A549 (cell line): ENCODE data around the gene HOXC11. TPM values are rescaled to one million over a fixed set of nuclear protein-coding genes. Genes with fewer than 3 reads are reported as not detected.

Experiments used
- ATAC-seq, 2 experiments: fragments of 200-7000 bp in 1 of 2; fragments of >200 bp in 1 of 2; cut with Nextera tagmentation in 1 of 2; cut with Tn5 transposase in 1 of 2; 3 replicates each; pipeline versions ENCODE4 v1.8.0 to v1.9.1; 2018 to 2020; ENCODE audit warnings: mild to moderate bottlenecking in 1 of 2, moderate library complexity in 1 of 2
- CTCF ChIA-PET: fragments of 300-600 bp; sonication (Branson Sonifier 250); formaldehyde crosslinking; extraction: SDS; loops from one replicate; lab custom pipeline; 2021; ENCODE audit warnings: antibody characterized with exemption, inconsistent platforms; lab: Yijun Ruan, JAX
- POLR2A ChIA-PET: fragments of 350-600 bp; formaldehyde crosslinking; extraction: SDS; loops from one replicate; lab custom pipeline; 2021; ENCODE audit warnings: antibody characterized with exemption, inconsistent platforms; lab: Yijun Ruan, JAX
- DNase-seq, 2 experiments: peaks; one replicate each; pipeline versions ENCODE4 v3.0.0 to v3.0.0-alpha.2; 2011 to 2016; ENCODE audit warnings: low read depth in 1 of 2, low spot score in 1 of 2
- FAIRE-seq: peaks from 2 replicates; lab custom pipeline; 2011; peaks lifted over from hg19 to GRCh38; lab: Jason Lieb, UNC
- H3K27ac ChIP-seq, 2 experiments: fragments of >200 bp; sonication (Bioruptor Twin); formaldehyde crosslinking; 3 replicates each; pipeline ENCODE4 v1.5.1; 2016 to 2017
- H3K4me1 ChIP-seq: fragments of >200 bp; sonication (Bioruptor Twin); formaldehyde crosslinking; 3 replicates; pipeline ENCODE4 v1.6.1; 2016
- H3K4me2 ChIP-seq: fragments of >200 bp; sonication (Bioruptor Twin); formaldehyde crosslinking; 3 replicates; pipeline ENCODE4 v1.6.1; 2016
- H3K4me3 ChIP-seq: fragments of >200 bp; sonication (Bioruptor Twin); formaldehyde crosslinking; 3 replicates; pipeline ENCODE4 v1.5.1; 2016
- H3K9me3 ChIP-seq: fragments of >200 bp; sonication (Bioruptor Twin); formaldehyde crosslinking; 3 replicates; pipeline ENCODE4 v1.6.1; 2016
- BHLHE40 ChIP-seq: IDR thresholded peaks from 2 replicates; pipeline ENCODE4 v1.6.1; 2012; ENCODE audit warnings: low read depth, low read length, inconsistent platforms
- CBX2 ChIP-seq: fragments of 200-600 bp; sonication (generic); IDR thresholded peaks from 2 replicates; pipeline ENCODE4 v1.6.1; 2016; ENCODE audit warnings: low read depth, mild to moderate bottlenecking, borderline replicate concordance
- CEBPB ChIP-seq, 2 experiments: fragments of >200 bp in 1 of 2; sonication (Bioruptor Twin) in 1 of 2; formaldehyde crosslinking in 1 of 2; IDR thresholded peaks; 2 replicates each; pipeline ENCODE4 v1.6.1; 2012 to 2016
- CHD2 ChIP-seq: fragments of 150-350 bp; IDR thresholded peaks from 2 replicates; pipeline ENCODE4 v1.6.1; 2014; ENCODE audit warnings: low read length; ENCODE audit not compliant: partially characterized antibody
- E2F6 ChIP-seq: IDR thresholded peaks from 2 replicates; pipeline ENCODE4 v1.6.1; 2012; ENCODE audit warnings: low read depth, borderline replicate concordance
- ESRRA ChIP-seq: fragments of 150-350 bp; IDR thresholded peaks from 2 replicates; pipeline ENCODE4 v1.6.1; 2014; ENCODE audit warnings: mild to moderate bottlenecking, low read length, borderline replicate concordance
- FOSL2 ChIP-seq, 2 experiments: fragments of 450-650 bp in 1 of 2; fragments of >200 bp in 1 of 2; sonication (Bioruptor Twin) in 1 of 2; formaldehyde crosslinking; IDR thresholded peaks; 2 replicates each; pipeline versions ENCODE4 v1.5.0 to v1.6.1; 2016 to 2020; ENCODE audit warnings: mild to moderate bottlenecking in 1 of 2, moderate library complexity in 1 of 2
- HDAC2 ChIP-seq: fragments of 200-600 bp; sonication (generic); IDR thresholded peaks from 2 replicates; pipeline ENCODE4 v1.6.1; 2016
- HOXA7 ChIP-seq: fragments of 250-450 bp; sonication (Bioruptor Pico); IDR thresholded peaks from 2 replicates; pipeline ENCODE4 v1.5.0; 2020; ENCODE audit warnings: mild to moderate bottlenecking, moderate library complexity
- KDM5A ChIP-seq: fragments of 200-600 bp; sonication (generic); IDR thresholded peaks from 2 replicates; pipeline ENCODE4 v1.6.1; 2016; ENCODE audit warnings: antibody characterized with exemption, mild to moderate bottlenecking
- MAX ChIP-seq: IDR thresholded peaks from 2 replicates; pipeline ENCODE4 v1.6.1; 2012
- NFE2L2 ChIP-seq: fragments of 150-350 bp; conservative IDR thresholded peaks from 2 replicates; pipeline ENCODE4 v1.6.1; 2014; ENCODE audit warnings: low read length
- PHF8 ChIP-seq: fragments of 200-600 bp; sonication (generic); IDR thresholded peaks from 2 replicates; pipeline ENCODE4 v1.6.1; 2016; ENCODE audit warnings: low read depth, mild to moderate bottlenecking, antibody characterized with exemption, moderate library complexity, borderline replicate concordance
- POLR2AphosphoS2 ChIP-seq: conservative IDR thresholded peaks from 2 replicates; pipeline ENCODE4 v1.6.1; 2012; ENCODE audit warnings: low read length, improper control_type of control experiment, inconsistent platforms
- SMC3 ChIP-seq: fragments of >200 bp; sonication (Bioruptor Twin); formaldehyde crosslinking; IDR thresholded peaks from 3 replicates; pipeline ENCODE4 v1.6.1; 2018; ENCODE audit warnings: inconsistent platforms
- TFCP2L1 ChIP-seq: fragments of 250-450 bp; sonication (Bioruptor Pico); IDR thresholded peaks from 2 replicates; pipeline ENCODE4 v1.5.0; 2021; ENCODE audit warnings: mild to moderate bottlenecking
- ZFP36 ChIP-seq: fragments of 450-650 bp; IDR thresholded peaks from 2 replicates; pipeline ENCODE4 v1.6.1; 2014; ENCODE audit warnings: borderline replicate concordance; ENCODE audit not compliant: partially characterized antibody
- WGBS: methylation state at CpG from one replicate; pipeline ENCODE4 v1.1.6; 2017; ENCODE audit errors: missing lambda C conversion rate; 5-methylcytosine and 5-hydroxymethylcytosine counted together
- polyA plus RNA-seq, 4 experiments: library from polyadenylated mRNA; depleted of rRNA in 3 of 4; stranded (reverse); fragments of >200 nt; fragmentation: RNase III in 1 of 4; extraction: RNeasy Plus Mini Kit Qiagen cat#74134 plus additional on column Dnase treatment in 1 of 4; gene quantifications; 2 replicates in 3 of 4; 3 replicates in 1 of 4; pipeline ENCODE4 v1.2.3, GENCODE V29; 2011 to 2017
- TF ChIP-seq, protein P1 (sequence below): fragments of 200-600 bp; sonication (generic); IDR thresholded peaks from 2 replicates; pipeline ENCODE4 v1.6.1; 2016; ENCODE audit warnings: antibody characterized with exemption, mild to moderate bottlenecking, moderate library complexity
- TF ChIP-seq, protein P2 (sequence below): fragments of 250-450 bp; sonication (Bioruptor Pico); IDR thresholded peaks from 2 replicates; pipeline ENCODE4 v1.5.0; 2020; ENCODE audit warnings: low read depth, mild to moderate bottlenecking, moderate library complexity
- TF ChIP-seq, protein P3 (sequence below): fragments of >200 bp; sonication (Bioruptor Twin); formaldehyde crosslinking; IDR thresholded peaks from 3 replicates; pipeline ENCODE4 v1.6.1; 2016
- TF ChIP-seq, protein P4 (sequence below): IDR thresholded peaks from 2 replicates; pipeline ENCODE4 v1.6.1; 2012

HOXC11 gene
- polyA plus RNA-seq, 2 of the 4 experiments (the other 2 are of a cell fraction): 0.45 to 0.58 TPM

DNA sequence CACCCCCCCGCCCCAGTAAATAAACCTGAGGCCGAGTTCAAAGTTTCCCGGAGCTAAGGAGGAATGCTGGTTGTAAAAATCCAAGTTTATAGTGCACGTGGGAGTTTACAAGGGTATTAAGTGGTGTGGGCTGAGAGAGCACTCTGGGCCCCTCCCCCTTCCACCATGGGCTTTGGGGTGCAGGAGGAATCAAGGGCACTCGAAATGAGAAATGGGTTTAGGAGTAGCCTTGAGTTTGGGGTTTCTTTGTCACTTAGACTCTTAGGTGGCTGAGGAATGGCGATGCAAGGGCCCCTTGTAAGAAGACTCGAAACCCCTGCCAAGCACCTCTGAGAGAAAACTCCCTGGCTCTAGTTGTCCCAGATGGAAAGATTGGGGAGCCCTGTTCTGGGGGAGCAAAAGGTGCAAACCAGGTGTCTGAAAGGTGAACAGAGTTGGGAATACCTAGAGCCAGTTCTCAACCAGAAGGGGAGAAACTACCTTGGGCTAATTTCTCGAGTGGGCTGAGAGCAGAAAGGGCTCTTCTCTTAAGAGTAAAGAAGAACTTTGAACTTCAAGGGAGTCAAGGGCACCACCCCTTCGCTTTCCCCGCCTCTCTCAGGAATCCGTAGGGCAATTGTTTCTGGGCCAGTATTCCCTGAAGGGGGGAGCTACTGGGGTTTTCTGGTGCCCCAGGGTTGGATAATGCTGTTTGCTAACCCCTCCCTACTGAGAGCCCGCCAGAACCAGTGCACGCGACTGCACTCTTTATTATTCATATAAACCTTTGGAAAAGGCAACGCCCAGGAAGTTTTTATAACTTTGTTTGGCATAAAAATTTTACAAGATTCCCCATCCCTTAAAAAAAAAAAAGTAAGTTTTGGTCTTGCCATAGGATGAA is 5.8 kb downstream of the HOXC11 start:
- peak overlapping the region; percentile 17 to 33; a peak in 3 of 6 replicates for H3K27ac ChIP-seq
- DNase-seq: peak in 1 of 2 experiments; percentile 62
- H3K9me3 ChIP-seq: no peaks in the 10 kb centered on the region
- H3K4me2 ChIP-seq: peak overlapping the region; percentile 53
- ATAC-seq: peak in 1 of 2 experiments; percentile 43; a peak in 3 of 6 replicates
- no peak for FAIRE-seq
- TF ChIP-seq E2F6 (no peak), BHLHE40 (peak; percentile 27; the same call in 1 of the 2 replicates), TFCP2L1 (no peak), HDAC2 (no peak), SMC3 (no peak), PHF8 (no peak), POLR2AphosphoS2 (no peak)
- TF ChIP-seq, protein P1, sequence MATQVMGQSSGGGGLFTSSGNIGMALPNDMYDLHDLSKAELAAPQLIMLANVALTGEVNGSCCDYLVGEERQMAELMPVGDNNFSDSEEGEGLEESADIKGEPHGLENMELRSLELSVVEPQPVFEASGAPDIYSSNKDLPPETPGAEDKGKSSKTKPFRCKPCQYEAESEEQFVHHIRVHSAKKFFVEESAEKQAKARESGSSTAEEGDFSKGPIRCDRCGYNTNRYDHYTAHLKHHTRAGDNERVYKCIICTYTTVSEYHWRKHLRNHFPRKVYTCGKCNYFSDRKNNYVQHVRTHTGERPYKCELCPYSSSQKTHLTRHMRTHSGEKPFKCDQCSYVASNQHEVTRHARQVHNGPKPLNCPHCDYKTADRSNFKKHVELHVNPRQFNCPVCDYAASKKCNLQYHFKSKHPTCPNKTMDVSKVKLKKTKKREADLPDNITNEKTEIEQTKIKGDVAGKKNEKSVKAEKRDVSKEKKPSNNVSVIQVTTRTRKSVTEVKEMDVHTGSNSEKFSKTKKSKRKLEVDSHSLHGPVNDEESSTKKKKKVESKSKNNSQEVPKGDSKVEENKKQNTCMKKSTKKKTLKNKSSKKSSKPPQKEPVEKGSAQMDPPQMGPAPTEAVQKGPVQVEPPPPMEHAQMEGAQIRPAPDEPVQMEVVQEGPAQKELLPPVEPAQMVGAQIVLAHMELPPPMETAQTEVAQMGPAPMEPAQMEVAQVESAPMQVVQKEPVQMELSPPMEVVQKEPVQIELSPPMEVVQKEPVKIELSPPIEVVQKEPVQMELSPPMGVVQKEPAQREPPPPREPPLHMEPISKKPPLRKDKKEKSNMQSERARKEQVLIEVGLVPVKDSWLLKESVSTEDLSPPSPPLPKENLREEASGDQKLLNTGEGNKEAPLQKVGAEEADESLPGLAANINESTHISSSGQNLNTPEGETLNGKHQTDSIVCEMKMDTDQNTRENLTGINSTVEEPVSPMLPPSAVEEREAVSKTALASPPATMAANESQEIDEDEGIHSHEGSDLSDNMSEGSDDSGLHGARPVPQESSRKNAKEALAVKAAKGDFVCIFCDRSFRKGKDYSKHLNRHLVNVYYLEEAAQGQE: no peak
- H3K4me1 ChIP-seq: peaks cover 27% of the 10 kb centered on the region
- ChIA-PET POLR2A (no interaction called here), CTCF (interaction anchor here (0.7 to 1.0 kb wide), 2 partner anchors 20 to 191 kb away, joined by 3 read pairs; no protein-coding TSS in a partner anchor)
- WGBS: 42% methylated on average over 15 of the region's 15 CpGs
- H3K4me3 ChIP-seq: no peak overlapping the region

DNA sequence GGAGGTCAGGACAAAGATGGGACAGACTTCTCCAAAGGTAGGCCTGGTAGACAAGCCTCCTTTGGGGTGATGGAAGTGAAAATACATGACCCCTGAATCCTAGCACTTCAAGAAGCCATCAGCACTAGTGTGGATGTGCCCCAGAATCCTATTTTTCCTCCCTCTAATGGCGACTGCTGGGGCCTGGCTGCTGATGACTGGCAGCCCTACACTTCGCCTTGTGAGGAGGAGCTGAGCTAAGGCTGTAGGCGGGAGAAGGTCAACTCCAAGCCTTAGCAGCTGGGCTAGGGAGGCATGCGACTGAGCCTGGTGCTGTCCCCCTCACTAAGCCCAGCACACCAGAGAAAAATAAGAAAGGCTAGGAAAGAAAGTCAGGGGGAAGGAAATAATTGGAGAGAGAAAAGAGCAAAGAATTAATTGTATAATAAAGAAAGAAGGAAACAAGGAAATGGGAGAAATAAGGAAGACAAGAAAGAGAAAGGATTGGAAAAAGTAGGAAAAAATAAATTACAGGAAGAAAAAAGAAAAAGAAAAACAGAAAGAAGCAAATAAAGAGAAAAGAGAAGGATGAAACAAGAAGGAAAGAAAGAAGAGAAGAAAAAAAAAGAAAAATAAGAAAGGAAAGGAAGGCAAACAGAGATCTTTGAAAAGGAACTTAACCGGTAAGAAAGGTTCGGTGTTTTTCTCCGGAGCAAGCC is 7.3 kb downstream of the HOXC11 start:
- TF ChIP-seq HOXA7 (CRISPR knock-in tag) (no peak), POLR2AphosphoS2 (no peak), ZFP36 (no peak), MAX (no peak), BHLHE40 (no peak), CHD2 (no peak), FOSL2 (IDR thresholded peaks at IDR 0.05) (no peak), FOSL2 (CRISPR knock-in tag; IDR thresholded peaks at IDR 0.05) (no peak), TFCP2L1 (no peak), KDM5A (no peak), ESRRA (no peak), CEBPB (IDR thresholded peaks at IDR 0.05) (no peak), NFE2L2 (no peak), CBX2 (no peak)
- TF ChIP-seq, protein P2, sequence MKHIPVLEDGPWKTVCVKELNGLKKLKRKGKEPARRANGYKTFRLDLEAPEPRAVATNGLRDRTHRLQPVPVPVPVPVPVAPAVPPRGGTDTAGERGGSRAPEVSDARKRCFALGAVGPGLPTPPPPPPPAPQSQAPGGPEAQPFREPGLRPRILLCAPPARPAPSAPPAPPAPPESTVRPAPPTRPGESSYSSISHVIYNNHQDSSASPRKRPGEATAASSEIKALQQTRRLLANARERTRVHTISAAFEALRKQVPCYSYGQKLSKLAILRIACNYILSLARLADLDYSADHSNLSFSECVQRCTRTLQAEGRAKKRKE (CRISPR knock-in tag): no peak
- TF ChIP-seq, protein P3, sequence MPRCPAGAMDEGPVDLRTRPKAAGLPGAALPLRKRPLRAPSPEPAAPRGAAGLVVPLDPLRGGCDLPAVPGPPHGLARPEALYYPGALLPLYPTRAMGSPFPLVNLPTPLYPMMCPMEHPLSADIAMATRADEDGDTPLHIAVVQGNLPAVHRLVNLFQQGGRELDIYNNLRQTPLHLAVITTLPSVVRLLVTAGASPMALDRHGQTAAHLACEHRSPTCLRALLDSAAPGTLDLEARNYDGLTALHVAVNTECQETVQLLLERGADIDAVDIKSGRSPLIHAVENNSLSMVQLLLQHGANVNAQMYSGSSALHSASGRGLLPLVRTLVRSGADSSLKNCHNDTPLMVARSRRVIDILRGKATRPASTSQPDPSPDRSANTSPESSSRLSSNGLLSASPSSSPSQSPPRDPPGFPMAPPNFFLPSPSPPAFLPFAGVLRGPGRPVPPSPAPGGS: no peak
- TF ChIP-seq, protein P4, sequence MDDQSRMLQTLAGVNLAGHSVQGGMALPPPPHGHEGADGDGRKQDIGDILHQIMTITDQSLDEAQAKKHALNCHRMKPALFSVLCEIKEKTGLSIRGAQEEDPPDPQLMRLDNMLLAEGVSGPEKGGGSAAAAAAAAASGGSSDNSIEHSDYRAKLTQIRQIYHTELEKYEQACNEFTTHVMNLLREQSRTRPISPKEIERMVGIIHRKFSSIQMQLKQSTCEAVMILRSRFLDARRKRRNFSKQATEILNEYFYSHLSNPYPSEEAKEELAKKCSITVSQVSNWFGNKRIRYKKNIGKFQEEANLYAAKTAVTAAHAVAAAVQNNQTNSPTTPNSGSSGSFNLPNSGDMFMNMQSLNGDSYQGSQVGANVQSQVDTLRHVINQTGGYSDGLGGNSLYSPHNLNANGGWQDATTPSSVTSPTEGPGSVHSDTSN: no peak
- TF ChIP-seq, all 56 proteins: peak for 0
- H3K4me1 ChIP-seq: peaks cover 27% of the 10 kb centered on the region
- no peak overlapping the region for H3K4me3 ChIP-seq
- FAIRE-seq (no peak), DNase-seq (no peak), ATAC-seq (no peak)
- H3K9me3 ChIP-seq: no peaks in the 10 kb centered on the region
- WGBS: 94% methylated on average over 7 of the region's 7 CpGs
- CTCF ChIA-PET: interaction anchor here (1.4 to 1.6 kb wide), 2 partner anchors 228 to 230 kb away, joined by 3 to 5 read pairs; no protein-coding TSS in a partner anchor
- POLR2A ChIA-PET: no interaction called here
- H3K4me2 ChIP-seq: no peak overlapping the region
- no peak overlapping the region for H3K27ac ChIP-seq
